GM19455 (cell line): ENCODE measurements around the gene MACROD2.
"Not testable (repeated sequence)": the region's sequence is repeated elsewhere in the genome, so short reads cannot be mapped to it uniquely, and the experiment has no call there.

Source experiments
- ATAC-seq: cut with Tn5 transposase; IDR thresholded peaks from one replicate; pipeline ENCODE4 v1.9.1; 2021; ENCODE audit not compliant: unreplicated experiment

MACROD2 gene

DNA sequence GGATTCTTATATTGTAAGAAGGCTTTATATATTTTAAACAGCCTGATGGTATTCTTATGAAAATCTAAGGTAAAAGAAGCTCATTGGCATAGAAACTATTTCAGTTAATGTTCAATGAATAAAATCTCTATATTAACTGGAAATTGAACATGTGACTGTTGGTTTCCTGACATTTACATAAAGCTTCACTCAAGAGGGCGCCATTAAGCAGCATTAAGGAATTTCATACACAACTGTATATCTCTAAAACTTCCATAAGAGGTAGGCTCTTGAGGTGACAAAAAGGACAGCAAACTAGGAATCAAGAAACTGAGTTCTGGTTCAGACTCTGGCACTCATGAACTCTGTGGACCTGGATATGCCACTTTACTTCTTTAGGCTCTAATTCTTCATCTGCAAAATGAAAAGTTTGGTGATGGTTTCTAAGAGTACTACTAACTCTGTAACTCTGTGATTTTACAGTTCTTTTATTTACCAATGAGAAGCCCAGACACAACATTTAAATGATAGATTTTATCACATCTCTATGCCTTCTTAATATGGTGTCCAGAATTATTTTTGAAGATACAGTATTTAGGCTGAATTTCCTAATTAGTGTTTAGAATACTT is 194.6 kb downstream of the MACROD2 start:
- no peak for ATAC-seq

DNA sequence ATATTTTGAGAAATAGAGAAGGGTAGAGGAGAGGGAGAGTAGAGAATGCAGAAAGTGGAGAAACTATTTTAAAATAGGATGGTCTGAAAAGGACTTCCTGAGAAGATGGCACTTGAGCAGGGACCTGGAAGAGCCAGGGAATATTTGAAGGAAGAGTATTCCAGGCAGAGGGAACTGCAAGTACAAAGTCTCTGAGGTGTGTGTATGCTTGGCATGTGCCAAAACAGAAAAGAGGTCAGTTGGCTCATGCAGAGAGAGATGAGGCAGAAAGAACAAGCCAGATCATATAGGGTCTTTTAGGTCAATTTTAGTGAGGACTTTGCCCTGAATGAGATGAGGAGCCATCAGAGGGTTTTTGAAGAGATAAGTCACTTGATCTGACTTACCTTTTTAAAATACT is 196.2 kb downstream of the MACROD2 start:
- ATAC-seq = no peak

DNA sequence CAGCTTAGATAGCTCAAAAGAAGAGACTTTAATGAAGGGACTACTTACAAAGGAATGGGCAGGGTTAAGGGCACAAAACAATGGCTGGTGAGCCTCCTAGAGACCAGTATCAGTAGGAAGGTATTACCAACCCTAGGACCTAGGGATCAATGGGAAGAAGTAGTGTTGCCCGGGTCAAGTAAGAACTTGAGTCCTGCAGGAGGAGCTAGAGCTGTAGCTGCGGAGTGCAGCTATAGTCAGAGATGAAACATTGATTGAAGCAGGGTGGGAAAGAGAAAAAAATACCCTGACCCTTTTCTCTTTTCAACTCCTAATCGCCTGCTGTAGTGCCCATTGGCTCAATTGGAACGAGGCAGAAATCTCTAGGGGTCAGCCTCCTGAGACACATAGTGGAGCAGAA is 198.1 kb downstream of the MACROD2 start:
- no peak for ATAC-seq

DNA sequence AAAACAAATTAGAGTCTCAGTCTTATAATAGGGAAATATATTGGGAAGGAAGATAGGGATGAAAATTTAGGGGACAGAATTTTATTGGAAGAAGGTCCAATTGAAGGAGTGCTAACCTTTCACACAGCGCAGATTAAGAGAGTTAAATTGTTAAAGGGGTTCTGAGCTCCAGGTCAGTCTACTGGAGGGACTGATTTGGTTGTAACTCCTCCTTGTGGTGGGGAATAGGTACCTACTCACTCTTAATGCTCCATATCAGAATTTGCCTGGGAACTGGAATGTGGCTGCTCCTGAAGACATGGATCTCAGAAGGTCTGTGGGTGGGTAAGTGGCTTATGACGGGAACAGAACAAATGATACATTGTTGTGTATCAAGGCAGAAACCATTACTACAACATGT is 198.6 kb downstream of the MACROD2 start:
- no peak for ATAC-seq

DNA sequence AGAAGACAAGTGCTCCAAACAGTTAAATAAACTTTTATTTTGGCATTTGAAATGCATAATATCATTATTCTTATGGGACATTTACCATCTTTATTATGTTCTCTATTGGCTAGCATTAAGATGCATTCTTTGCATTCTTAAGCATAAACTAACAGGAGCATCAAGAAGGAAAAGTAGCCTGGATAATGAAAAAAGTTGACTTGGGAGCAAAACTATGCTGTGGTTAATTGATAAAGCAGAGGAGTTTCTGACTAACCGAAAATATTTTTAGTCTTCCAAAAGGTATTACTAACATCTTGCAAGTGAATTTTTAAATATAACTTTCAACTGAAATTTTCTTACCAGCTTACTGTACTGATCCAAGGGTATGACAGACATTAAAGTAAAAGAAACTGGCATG is 201.8 kb downstream of the MACROD2 start:
- ATAC-seq = no peak

DNA sequence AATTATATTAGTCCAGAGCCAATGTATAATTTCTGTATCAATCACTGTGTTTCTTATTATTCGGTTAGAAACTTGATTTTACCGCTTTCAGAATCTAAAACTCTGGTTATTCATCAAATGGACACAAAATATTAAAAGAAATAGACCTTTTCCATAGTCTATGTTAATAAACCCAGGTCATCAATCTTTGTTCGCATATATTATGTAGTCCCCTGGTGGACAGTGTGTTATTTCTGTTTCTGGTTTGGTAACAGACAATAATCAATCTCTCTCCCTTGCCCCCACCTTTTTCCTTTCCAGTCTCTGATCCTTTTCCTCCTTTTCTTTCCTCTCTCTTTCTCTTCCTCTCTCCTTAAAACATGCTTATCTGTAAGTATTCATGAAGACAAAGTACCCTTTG is 203.1 kb downstream of the MACROD2 start:
- no peak for ATAC-seq

DNA sequence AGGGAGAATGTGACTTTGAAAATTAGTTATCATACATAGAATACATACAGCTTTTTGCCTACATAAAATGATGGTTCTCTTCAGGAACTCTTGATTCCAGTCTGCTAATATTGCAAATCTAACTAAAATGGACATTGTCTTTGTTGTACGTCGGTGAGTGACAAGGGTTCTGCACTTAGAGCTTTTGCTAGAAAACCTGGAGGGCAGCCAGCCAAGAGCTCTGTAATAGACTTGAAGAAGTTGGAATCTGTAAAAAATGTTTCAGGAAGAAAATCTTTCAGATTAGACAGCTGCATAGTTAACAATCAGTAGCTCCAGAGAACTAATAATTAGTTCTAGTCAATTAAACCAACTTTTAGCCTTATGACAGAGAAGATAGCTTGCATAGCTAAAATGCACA is 203.8 kb downstream of the MACROD2 start:
- no peak for ATAC-seq

DNA sequence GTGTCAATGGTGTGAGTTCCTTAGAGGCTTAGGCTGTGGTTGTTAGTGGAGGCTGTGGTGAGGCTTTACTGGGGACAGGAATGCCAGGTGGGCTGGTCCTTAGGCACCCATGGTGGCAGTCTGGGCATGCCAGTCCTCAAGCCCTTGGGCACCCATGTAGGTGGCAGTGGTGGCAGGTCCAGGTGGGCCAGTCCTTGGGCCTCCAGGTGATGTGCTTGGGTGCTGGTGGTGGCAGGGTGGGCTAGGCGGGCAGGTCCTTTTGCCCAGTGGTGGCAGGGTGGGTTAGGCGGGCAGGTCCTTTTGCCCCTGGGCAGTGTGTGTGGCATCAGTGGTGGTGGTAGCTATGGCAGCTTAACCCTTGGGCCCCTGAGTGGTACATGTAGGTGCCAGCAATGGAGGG is 208.3 kb downstream of the MACROD2 start:
- ATAC-seq = no peak

DNA sequence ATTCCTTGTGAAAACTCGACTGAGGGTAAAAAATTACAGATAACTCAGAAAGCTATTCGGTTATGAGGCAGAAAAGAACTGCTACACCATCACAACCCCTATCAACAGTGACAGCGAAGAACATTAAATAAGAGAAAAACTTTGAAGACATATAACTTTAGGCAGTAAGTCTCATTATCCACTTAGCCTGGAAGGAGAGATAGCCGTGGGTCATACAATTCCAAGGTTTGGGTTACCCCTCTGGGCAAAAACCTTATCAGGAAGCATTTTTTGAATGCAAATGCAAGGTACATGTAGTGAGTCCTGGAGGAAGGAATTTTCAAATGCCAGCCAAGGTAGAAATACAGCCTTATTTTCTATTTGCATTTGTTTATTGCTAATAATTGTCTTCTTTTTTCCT is 212.3 kb downstream of the MACROD2 start:
- no peak for ATAC-seq

DNA sequence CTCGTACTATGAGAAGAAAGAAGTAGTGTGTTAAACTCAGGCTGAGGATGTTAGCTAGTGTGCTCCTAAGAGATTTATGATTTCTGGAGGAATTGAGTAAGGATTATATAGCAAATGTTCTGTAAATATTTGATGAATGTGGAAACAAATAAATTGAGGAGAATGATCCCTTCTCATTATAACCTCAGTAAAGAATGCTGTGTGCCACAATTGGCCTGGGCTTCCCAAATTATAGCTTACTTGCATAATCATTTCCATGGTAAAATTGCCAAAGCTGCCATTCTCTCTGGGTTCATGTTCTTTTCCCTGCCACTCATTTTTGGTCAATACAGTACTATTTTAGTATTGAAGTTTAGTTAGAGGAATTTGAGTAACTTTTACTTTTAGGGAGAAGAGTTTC is 213.6 kb downstream of the MACROD2 start:
- no peak for ATAC-seq

DNA sequence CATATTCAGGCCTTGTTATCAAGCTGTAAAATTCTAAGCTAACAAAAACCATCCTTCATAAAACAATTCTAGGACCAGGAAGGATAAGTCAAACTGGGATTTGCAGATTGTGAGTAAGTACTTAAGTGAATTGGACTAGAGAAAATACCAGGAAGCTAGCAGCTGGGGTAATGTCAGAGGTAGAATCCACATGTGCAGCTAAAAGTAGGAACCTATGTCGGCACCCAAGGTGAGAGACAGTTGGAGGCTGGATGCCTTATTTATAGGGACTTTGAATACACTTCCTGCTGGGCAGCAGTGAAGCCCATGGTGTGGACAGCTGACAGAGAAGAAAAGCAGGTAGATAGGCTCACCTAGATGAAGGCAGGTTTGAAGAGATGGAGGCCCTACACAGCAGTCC is 214.8 kb downstream of the MACROD2 start:
- ATAC-seq = no peak

DNA sequence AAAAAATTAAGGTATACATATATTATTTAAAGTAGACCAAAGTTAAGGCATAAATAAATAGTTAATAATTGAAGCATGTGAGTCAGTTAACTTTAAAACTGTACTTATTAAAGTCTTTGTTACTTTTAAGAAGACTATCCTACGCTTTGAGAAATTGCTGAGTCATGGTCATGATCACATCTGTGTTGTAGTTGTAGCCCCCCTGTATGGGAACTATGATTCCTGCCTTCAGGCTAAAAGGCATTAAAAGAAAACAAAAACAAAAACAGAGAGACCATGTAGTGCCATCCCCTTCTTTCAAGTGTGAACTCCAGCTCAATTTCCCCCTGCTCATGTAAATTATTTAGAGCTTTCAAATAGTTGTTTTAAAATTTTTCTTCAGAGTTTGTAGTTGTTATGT is 218.7 kb downstream of the MACROD2 start:
- no peak for ATAC-seq

DNA sequence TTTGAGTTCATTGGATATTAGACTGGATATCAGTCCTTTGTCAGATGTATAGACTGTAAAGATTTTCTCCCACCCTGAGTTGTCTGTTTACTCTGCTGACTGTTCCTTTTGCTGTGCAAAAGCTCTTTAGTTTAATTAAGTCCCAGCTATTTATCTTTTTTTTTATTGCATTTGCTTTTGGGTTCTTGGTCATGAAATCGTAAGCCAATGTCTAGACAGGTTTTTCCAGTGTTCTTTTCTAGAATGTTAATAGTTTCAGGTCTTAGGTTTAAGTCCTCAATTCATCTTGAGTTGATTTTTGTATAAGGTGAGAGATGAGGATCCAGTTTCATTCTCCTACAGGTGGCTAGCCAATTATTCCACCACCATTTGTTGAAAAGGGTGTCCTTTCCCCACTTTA is 220.6 kb downstream of the MACROD2 start:
- not testable (repeated sequence) for ATAC-seq

DNA sequence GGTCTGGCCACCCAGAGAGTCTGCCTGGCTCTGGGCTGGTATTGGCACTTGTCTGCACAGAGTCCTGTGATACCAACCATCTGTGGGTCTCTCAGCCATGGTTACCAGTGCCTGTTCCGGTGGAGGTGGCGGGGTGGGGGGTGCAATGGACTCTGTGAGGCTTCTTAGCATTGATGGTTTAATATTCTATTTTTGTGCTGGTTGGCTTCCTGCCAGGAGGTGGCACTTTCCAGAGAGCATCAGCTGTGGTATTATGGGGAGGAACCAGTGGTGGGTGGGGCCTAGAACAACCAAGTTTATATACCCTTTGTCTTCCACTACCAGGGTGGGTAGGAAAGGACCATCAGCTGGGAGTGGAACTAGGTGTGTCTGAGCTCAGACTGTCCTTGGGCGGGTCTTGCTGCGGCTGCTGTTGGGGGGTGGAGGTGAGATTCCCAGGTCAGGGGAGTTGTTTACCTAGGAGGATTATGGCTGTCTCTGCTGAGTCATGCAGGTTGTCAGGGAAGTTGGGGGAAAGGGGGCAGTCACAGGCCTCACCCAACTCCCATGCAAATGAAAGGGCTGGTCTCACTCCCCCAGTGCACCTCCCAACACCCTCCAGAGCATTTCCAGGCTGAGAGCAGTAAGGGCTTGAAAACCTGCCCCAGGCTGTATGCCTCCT is 224.6 kb downstream of the MACROD2 start:
- ATAC-seq = no peak

DNA sequence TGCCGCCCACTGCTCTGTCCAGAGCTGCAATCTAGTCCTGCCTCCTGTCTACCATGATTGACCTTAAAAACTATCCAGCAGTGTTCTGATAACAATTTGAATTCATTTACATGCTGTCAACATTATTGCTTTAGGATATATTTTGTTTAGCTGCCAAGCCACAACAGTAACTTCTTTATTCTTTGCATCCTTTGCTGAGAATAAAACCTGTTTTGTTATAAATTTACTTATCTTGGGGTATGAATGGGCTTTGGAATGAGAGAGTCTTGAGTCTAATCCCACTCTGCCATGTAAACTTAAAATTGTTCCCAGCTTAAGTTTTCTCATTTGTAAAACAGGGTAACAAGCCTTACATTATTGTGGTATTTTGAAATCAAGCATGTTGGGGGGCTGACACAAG is 225.7 kb downstream of the MACROD2 start:
- no peak for ATAC-seq

DNA sequence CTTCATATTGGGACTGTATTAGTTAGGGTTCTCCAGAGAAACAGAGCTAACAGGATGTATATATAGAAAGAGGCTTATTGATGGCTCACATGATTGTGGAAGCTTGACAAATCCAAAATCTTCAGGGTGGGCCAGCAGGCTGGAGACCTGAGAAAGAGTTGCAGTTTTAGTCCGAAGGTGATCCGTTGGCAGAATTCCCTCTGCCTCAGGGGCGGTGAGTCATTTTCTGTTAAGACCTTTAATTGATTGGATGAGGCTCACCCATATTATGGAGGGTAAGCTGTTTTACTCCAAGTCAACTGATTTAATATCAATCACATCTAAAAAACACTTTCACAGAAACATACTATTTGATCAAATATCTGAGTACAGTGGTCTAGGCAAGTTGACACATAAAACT is 228.5 kb downstream of the MACROD2 start:
- no peak for ATAC-seq

DNA sequence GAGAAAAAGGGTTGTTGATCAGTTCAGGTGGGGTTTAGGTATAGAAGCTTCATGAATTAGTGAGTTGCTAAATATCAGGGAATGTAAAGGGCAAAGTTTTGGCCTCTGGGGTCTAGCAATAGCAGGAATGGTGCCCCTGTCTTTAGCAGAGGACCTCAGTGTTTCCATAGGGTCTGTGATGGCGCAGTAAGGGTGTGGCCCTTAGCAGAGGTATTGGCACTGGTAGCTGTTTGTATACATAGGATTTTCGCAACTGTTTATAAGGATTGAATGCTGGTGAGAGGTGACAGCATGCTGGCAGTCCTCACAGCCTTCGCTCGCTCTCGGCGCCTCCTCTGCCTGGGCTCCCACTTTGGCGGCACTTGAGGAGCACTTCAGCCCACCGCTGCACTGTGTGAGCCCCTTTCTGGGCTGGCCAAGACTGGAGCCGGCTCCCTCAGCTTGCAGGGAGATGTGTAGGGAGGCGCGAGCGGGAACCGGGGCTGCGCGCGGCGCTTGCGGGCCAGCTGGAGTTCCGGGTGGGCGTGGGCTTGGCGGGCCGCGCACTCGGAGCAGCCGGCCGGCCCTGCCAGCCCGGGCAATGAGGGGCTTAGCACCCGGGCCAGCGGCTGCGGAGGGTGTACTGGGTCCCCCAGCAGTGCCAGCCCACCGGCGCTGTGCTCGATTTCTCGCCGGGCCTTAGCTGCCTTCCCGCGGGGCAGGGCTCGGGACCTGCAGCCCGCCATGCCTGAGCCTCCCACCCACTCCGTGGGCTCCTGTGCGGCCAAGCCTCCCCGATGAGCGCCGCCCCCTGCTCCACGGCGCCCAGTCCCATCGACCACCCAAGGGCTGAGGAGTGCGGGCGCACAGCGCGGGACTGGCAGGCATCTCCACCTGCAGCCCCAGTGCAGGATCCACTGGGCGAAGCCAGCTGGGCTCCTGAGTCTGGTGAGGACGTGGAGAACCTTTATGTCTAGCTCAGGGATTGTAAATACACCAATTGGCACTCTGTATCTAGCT is 231.0 kb downstream of the MACROD2 start:
- ATAC-seq = not testable (repeated sequence)

DNA sequence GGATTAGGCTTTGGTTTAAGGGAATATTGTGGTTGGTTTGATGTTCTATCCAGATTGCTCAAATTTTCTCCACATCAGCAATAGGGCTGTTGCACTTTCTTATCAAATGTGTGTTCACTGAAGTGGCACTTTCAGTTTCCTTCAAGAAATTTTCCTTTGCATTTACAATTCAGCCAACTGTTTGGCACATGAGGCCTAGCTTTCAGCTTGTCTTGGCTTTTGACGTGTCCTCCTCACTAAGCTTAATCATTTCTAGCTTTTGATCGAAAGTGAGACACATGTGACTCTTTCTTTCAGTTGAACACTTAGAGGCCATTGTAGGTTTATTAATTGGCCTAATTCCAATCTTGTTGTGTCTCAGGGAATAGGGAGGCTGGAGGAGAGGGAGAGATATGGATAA is 237.3 kb downstream of the MACROD2 start:
- ATAC-seq = no peak

DNA sequence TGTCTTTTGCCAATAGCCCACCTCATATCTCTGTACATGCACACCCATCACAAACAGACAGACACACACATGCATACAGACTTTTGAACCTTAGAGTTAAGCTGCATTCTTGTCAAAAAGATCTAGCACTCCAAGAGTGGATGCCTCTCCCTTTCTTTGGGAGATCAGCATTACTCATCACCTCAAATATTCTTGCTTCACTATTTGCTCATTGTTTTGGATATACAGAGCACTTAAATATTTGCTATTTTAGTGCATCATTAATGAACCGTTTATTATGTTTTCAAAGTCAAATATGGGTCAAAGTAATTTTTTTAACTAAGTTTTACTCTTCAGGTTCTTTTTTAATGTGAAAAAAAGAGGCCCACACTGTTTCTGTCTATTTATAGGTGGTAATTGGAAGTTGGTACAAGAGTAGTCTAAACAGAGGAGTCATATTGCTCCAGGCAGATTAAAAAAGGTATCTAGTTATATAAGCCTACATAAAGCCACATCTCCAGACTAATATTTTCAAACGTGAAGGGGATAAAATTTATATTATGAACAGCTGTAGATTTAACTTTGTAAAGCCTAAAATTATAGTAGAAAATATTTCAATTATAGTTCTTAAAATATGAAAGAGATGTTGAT is 239.5 kb downstream of the MACROD2 start:
- ATAC-seq = no peak

DNA sequence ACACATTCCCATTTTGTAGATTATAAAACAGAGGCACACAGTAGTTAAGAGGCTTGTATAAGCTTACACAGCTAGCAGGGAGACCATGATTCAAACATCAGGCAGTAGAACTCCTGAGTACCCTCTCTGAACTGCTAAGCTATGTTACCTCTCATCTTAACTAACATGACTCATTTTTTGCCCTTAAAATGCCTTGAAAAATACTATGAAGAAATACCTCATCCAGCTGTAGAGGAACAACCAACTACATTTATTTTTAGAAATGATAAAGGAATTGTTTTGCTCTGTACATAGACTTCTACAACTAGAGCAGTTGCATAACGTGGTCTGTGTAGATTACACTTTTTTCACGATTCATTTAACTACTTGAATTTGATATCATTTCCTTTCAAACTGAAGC is 240.0 kb downstream of the MACROD2 start:
- no peak for ATAC-seq

DNA sequence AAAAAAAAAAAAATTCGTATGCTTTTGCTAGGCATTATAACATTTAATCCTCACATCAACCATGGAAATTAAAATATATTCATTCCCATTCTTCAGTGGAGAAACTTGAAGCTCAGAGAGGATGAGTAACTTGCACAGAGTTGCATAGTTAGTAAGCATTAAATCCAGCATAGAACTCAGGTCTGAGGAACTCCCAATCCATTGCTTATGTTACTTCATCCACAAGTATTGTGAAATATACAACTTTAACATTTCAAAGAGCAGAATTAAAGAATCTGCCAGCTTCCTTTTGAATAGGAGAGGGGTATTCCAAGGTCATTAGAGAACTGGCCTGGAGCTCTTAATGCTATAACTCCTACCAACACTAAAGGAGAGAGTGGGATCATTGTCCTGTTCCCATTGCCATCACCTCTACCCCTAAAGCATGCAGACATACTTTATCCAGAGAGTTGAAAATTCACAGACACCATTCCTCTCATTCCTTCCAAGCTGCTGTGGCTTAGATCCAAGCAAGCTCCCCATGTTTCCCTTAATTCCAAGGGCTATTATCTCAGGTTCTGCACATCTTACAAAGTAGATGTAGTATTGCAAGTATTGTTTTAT is 250.2 kb downstream of the MACROD2 start:
- no peak for ATAC-seq
